COLO668 (cell line): ENCODE results near the gene FER.

Experiments used
- DNase-seq: peaks from one replicate; lab custom pipeline; 2025; ENCODE audit not compliant: unreplicated experiment; lab: John Stamatoyannopoulos, UW

The FER gene

DNA sequence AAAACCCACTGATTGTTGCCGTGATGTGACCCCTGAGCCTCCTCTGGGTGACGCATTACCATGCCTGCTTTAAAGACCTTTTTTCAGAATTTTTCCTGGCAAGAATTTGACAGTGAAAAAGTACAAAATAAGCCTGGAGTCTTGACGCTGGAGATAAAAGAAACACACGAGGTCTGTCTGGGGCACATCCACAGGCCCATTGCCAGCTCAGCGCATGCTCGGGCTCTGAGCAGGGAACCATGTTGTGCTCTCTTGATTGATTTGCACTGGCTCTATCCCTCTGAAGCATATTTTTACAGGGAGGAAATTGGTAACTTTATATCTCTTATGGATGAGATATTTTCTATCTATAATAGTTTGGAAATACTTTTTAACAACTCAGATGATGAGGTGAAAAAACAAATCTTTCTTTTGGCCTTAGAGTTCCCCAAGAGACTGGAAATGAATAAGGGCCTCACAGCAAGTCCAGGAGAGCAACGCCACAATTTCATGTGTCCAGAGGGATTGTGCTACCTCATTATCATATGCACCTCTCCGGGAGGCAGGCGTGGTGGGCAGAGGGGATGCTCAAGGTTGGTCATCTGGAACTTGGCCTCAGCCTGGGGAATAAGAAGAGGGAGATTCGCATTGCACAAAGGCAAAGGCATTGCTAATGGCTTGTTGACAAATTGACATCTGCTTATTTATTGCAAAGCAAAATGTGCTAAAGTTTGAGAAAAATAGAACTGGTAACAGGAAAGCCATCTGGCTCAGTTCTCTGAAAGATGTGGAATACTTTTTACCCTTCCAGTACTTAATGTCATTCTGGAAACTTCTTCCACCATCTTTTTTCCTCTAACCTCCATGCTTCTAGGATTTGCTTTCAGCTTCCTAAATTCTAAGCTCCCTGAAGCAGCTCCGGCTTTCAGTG, 478.3 kb downstream of the FER start:
- DNase-seq, result no peak

DNA sequence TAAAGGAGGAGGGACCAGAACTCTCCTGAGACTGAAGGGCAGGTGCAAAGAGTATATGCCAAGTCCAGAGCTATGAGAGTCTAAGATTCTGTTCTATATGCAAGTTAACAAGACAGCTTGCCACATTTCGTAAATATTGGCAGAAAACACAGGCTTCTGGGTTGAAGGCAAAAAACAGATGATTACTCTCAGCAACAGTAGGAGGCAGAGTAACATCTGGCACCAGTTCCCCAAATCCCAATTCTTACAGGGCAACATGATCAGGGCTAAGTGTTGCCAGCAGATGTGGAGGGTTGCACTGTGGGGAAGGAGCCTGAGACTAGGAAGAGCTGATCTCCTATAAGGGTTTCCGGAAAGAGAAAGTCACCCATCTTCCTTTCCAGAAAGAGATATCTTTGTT, 482.7 kb downstream of the FER start:
- no peak for DNase-seq

DNA sequence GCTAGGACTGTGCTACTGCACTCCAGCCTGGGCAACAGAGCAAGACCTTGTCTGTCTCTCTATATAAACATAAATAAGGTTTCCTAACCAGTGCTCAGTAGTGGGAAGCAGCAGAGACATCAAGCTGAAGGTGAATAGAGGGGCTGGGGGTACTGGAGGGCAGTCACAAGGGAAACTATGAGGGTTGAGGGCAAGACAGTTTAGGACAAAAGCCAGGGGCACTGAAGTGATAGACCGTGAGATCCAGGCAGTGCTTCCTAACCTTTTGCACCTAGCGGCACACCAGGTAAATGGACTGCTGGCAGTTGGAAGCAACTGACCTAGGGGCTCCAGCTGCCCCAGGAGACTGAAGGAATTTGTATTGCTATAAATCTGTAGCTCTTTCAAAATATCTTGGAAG, 483.6 kb downstream of the FER start:
- DNase-seq, result no peak

DNA sequence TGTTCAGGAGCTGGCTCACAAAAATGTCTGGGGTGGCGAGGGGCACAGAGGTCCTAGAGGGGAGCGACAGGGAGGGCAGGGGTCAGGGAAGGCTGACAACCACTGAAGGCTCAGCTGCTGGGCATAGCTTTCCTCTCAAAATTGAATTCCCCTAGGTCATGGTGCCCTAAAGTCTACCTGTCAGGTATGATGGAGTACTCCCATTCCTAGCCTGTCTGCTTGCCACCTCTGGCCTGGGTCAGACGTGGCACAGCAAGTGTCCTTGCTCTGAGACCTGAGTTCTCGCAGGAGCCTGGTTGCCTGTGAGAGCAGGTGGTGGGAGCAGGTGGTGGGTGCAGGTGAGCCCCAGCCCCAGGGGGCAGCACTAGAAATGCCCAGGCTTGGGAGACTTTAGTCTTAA, 486.7 kb downstream of the FER start:
- no peak for DNase-seq

DNA sequence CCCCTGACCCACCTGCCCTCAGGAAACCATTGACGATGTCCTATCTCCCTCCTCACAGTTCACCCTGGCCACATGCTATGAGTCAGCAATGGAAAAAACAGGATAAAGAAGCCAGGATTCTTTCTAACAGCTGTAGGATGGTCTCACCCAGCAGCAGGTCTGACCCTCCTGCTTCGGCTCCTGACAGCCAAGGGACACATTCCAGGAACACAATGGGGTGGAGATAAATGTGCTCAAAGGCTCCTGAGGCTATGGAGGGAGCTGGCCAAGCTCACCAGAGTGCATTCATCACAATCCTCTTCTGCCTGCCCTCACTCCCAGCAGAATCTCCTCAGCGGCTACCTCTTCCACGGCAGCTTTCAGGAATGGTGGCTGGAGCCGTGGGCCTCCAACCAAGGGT, 491.8 kb downstream of the FER start:
- no peak for DNase-seq

DNA sequence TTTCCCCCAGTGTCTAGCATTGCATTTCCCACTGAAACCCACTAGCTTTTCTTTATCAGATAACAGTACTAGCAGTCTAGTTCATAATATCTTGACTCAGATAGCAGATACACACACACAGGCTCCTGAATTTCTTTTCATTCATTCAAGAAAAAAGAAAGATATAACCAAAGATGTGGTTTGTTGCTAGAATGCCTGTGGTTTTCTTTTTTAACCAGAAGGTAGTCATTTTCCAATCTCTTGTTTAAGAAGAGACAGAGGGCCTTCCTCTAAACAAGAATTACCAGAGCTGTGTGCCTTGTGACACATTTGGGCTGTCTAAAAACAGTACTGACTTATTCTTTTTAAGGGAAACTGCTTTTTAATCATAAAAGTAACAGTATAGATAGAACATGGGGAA, 494.8 kb downstream of the FER start:
- no peak for DNase-seq

DNA sequence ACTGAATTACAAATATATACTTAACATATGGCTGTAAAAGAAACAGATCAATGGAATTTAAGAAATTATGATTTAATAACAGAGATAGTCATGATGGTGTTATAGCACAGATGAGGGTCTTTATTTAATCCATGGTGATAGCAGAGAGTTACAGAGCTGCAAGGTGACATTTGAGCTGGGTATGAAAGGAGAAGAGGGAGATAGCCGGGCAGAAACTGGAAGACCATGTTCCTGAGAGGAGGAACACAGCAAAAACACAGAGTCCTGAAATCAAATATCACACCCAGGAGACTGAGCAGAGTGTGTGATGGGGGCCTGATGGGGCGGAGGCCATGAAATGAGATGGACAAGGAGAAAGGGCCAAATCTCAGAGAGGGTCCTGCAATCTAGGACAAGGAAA, 498.7 kb downstream of the FER start:
- no peak for DNase-seq
